ENCODE measurements around the gene EDA. TPM values are rescaled to one million over a fixed set of nuclear protein-coding genes. Genes with fewer than 3 reads are reported as not detected.

The EDA gene
- polyA plus RNA-seq, 3 donors from 2014 or later, result not detected

Other genes with a start within 250 kb of the EDA start
- gene NALF2, start 111.8 kb upstream of the EDA start, polyA plus RNA-seq, result not detected